GM21786 (cell line): ENCODE results near the gene FOXL3.
"Not testable (repeated sequence)": the region's sequence is repeated elsewhere in the genome, so short reads cannot be mapped to it uniquely, and the experiment has no call there.

ENCODE experiments used
- ATAC-seq: cut with Tn5 transposase; IDR thresholded peaks from one replicate; pipeline ENCODE4 v1.9.1; 2021; ENCODE audit not compliant: unreplicated experiment

Gene FOXL3

DNA sequence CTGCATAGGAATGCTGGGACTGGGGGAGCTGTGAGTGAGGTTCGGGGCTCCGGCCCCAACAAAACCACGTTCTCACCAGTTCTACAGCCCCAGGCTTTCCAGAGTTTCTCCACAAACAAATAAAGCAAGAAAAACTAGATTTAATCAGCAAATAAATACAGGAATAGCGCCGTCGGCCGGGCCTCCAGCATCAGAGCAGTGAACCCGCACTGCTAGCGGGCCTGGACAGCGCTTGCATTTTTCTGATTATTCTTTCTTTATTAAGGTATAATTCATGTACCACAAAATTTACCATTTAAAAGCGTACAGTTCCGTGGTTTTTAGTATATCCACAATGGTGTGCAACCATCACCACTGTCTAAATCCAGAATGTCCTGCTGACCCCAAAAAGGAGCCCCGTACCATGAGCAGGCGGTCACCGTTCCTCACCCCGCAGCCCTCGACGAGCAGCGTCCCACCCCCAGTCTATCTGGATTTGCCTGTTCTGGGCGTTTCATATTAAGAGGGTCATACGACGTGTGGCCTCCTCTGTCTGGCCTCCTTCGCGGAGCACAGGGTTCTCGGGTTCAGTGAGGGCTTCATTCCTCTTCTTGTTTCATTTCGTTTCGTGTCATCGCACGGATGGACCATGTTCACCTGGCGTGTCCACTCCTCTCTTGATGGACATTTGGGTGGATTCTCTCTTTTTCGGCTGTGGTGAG is 35.5 kb upstream of the FOXL3 start:
- no peak for ATAC-seq

DNA sequence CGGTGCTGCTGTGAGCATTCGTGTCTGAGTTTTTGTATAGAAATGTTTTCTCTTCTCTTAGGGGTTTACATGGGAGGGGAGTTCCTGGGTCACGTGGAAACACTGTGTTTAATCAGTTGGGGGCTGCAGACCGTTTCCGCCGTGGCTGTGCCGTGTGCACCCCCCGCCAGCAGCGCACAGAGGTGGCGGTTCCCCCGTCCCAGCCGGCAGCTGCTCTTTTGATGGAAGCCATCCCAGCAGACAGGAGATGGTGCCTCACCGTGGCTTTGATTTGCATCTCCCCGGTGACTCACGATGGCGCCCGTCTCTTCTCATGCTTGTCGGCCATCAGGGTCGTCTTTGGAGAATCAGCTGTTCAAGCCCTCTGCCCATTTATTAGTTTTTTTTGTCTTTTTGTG is 34.9 kb upstream of the FOXL3 start:
- no peak for ATAC-seq

DNA sequence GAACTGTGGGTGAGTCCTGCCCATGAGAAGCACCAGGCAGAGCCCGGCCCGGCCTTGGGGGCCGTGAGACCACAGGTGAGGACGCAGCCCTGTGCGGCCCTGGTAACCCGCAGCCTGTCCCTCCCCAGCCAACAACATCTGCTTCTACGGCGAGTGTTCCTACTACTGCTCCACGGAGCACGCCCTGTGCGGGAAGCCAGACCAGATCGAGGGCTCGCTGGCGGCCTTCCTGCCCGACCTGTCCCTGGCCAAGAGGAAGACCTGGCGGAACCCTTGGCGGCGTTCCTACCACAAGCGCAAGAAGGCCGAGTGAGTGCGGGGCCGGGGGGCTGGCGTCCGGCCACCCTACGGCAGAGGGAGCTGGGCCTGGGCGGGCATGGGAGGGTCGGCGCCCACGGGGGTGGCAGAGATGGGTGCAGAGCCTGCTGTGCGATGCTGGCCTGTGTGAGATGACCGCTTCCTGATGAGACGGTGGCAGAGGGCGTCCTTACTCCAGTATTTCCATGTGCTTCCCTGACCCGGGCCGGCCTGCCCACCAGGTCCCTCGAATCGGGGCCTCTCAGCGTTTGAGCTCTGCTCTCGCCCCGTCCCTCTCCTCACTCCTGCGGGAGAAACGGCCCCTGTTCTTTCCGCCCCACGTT is 34.1 kb upstream of the FOXL3 start:
- no peak for ATAC-seq

DNA sequence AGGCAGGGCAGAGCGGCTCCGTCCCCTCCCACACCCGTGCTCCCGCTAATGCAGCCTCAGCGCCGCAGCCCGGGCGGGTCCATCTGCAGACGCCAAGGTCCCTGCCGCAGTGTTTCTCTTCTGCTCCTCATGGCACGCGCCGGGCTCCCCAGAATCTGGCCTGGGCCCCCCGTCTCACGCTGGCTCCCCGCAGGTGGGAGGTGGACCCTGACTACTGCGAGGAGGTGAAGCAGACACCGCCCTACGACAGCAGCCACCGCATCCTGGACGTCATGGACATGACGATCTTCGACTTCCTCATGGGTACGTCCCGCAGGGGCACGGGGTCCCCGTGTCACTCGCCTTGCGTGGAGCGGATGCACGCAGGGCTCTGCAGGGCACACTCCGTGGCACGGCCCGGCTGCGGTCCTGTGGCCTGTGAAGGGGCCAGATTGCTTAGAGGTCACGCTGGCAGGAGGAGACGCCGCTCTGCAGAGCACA is 33.5 kb upstream of the FOXL3 start:
- ATAC-seq, result no peak

DNA sequence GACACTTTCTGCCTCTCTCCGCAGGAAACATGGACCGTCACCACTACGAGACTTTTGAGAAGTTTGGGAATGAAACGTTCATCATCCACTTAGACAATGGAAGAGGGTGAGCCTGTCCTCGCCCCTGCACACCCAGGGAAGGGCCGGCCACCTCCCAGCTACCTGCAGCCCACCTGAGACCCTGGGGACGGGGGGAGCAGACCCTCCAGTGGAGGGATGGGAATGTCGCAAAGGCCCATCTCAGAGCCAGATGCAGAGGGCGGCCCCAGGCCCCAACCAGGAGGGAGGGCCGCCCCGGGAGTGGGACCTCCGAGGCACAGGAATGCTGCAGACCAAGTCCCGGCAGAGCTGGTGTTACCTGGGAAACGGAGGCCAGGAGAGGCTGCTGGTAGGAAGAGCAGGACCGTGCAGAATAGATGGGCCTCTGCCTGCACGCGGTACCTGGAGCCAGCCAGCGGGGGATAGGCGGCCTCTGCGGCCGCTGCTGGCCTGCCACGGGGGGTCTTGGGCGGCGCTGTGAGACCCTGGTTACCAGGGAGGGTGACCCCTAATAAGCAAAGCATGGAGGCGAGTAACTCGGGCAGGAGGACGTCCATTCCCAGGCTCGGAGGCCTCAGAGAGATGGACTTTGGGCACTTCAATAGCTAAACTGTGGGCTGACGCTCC is 32.9 kb upstream of the FOXL3 start:
- ATAC-seq, result no peak

DNA sequence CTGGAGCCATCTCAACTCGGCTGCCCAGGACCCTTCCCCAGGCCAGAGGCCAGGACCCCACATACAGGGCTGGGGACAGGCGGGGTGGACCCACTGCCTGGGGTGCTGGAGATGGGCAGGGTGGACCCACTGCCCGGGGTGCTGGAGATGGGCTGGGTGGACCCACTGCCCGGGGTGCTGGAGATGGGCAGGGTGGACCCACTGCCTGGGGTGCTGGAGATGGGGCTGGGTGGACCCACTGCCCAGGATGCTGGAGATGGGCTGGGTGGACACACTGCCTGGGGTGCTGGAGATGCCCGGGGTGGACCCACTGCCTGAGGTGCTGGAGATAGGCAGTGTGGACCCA is 32.4 kb upstream of the FOXL3 start:
- ATAC-seq, result no peak

DNA sequence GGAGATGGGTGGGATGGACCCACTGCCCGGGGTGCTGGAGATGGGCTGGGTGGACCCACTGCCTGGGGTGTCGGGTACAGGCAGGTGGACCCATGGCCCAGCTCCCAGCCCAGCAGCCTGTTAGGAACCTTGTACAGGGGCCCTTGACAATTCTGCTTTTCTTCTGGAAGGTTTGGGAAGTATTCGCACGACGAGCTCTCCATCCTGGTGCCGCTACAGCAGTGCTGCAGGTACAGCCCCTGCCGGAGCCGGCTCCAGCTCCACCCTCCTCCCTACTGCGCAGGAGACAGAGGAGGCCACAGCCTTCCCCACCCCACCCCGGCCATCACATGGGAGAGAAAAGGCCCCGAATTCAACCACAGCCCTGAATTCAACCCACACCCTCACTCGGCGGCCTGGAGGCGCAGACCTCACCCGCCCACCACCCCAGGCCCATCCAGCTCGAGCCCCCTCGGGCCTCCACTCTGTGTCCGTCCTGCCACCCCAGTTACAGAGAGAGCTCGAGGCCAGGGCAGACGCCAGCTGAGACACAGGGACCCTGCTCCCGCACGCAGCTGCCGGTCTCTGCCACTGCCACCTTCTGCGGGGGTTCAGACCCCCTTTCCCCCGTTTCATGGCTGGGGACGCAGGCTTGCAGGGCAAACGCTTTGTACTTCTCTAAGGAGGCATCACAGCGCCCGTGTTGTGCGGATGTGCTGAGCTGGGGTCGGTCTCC is 31.3 kb upstream of the FOXL3 start:
- ATAC-seq, result no peak

DNA sequence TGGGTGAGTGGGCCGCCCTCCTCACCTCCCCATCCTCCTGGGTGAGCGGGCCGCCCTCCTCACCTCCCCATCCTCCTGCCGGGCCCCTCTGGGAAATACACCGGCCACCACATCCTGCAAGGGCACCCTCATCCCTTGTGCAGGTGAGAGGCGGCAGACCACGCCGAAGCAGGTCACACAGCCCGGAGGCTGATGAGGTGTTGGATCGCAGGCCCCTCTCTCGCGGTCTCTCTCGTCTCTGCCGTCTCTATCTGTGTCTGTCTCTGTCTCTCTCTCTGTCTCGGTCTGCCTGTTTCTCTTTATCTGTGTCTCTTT is 30.8 kb upstream of the FOXL3 start:
- no peak for ATAC-seq

DNA sequence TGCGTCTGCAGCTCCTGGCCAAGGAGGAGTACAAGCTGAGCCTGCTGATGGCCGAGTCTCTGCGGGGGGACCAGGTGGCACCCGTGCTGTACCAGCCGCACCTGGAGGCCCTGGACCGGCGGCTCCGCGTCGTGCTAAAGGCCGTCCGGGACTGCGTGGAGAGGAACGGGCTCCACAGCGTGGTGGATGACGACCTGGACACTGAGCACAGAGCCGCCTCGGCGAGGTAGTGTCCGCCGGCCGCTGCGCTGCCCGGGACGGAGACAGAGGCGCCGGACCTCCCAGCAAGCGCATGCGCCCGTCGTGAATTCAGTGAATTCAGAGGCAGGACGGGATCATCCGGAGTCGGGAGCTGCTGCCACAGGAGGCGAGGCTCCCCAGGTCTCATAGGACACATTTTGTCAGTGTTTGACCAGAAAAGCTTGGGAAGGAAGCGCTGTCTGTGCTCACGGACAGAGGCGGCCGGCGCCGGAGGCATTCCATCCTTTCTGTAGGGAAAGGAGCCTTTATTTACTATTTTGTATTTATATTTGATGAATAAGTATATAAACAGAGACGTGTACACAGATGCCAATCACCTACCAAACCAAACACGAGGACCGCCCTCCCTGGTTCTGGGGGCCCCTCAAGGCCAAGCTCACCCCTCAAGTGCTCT is 30.1 kb upstream of the FOXL3 start:
- ATAC-seq, result no peak

DNA sequence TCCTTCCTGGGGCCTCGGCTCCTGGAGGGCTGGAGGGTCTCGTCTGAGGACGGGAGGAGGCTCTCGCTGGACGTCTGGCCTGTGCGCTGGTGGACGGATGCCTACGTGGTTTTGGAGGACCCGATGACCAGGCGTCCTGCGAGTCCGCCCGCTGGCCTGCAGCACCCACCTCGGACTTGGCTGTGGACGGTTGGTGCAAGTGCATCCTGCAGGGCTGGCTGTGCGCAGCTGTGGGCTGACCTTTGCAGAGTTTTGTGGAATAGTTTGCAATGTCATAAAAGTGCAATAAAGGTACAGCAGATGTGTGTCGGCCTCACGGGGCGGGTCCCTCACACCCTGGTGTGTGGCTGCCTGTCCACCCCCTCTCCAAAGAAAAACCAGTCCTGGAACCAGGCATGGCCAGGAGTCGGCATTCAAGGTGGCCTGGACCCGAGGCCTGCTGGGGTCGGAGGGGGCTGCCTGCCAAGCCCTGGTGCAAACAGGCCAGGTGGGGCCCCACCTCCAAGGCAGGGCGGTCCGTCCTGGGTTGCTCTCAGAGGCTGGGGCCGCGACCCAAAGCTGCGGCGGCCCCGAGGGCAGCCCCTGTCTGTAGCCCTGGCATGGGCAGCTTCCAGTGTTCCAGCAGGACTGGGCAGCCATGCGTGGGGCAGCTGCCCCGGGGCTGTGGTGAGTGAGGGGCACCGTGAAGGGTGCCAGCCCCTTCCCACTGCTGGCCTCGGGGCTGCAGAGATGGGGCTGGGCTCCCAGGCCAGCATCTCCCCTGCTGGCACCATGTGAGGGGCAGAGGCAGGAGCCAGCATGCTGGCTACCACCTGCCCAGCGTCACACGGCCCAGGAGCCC is 29.3 kb upstream of the FOXL3 start:
- ATAC-seq, result no peak

DNA sequence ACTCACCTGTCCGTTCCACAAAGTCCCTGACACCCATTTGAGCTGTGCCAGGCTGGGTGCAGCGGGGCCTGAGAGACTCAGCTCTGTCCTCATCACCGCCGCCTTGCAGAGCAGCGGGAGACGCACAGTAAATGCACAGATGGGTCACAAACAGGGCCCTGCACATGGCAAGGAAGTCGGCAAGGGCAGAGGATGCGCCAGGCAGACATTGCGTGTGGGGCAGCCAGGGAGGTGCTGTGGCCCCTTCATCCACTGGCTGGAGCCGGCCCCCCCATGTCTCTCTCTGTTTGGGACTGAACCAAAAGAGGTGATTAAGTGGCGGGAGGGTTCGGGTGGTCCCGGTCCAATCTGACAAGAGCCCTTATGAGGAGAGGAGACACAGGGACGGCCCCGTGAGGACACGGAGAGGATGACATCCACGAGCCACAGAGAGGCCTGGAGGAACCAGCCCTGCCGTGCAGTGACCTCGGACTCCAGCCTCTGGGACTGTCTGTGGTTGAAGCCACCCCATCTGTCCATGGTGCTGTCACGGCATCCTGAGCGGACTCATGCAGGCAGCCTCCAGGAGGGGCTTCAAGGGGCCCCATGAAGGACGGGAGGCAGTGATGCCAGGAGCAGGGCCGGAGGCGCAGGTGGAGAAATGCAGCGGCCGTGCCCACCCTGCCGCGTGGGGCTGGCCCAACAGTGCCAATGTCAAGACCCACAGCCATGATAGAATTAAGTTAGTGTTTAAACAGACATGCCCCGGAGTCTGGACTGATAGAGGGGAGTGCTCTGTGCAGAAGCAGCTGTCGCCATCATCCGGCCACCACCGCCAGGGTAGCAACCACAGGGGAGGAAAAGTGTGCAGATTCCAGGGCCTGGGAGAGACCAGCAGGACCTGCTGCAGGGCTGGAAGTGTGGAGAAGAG is 28.4 kb upstream of the FOXL3 start:
- no peak for ATAC-seq

DNA sequence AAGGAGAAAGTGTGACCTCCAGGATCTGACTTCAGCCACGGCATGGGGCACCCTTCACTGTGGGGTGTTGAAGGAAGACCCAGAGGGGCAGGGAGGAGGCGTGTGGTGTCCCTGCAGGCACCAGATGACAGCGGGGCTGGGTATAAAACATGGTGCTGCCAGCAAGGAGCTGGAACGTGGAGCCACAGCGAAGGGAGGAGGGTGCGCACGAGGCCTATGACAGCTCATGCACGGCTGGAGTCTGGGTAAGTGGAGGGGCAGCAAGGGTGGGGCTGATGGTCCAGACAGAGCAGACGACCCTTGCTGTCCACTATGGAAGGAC is 27.8 kb upstream of the FOXL3 start:
- no peak for ATAC-seq

DNA sequence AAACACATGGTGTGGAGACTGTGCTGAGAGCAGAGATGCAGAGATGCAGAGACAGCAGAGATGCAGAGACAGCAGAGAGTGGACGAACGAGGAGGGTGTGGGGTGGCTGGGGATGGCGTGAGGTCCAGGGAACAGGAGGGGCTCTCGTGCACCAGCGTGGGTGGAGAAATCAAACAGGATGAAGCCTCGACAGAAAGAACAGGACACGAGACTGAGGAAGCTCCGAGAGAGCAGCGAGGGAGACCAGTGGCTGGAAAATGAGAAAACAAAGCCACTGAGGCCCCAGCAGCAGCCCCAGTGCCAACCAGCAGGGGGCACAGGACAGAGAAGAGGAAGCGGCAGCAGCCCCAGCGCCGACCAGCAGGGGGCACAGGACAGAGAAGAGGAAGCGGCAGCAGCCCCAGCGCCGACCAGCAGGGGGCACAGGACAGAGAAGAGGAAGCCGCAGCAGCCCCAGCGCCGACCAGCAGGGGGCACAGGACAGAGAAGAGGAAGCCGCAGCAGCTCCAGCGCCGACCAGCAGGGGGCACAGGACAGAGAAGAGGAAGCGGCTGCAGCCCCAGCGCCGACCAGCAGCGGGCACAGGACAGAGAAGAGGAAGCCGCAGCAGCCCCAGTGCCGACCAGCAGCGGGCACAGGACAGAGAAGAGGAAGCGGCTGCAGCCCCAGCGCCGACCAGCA is 27.2 kb upstream of the FOXL3 start:
- not testable (repeated sequence) for ATAC-seq

DNA sequence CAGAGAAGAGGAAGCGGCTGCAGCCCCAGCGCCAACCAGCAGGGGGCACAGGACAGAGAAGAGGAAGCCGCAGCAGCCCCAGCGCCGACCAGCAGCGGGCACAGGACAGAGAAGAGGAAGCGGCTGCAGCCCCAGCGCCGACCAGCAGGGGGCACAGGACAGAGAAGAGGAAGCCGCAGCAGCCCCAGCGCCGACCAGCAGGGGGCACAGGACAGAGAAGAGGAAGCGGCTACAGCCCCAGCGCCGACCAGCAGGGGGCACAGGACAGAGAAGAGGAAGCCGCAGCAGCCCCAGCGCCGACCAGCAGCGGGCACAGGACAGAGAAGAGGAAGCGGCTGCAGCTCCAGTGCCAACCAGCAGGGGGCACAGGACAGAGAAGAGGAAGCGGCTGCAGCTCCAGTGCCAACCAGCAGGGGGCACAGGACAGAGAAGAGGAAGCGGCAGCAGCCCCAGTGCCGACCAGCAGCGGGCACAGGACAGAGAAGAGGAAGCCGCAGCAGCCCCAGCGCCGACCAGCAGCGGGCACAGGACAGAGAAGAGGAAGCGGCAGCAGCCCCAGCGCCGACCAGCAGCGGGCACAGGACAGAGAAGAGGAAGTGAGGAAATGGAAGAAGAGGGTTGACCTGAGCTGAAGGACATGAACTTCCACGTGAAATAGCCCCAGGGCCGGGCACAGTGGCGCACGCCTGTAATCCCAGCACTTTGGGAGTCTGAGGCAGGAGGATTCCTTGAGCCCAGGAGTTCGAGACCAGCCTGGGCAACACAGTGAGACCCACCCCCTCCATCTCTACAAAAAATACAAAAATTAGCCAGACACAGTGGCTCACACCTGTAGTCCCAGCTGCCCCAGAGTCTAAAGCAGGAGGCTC is 26.3 kb upstream of the FOXL3 start:
- ATAC-seq, result peak; percentile 65

DNA sequence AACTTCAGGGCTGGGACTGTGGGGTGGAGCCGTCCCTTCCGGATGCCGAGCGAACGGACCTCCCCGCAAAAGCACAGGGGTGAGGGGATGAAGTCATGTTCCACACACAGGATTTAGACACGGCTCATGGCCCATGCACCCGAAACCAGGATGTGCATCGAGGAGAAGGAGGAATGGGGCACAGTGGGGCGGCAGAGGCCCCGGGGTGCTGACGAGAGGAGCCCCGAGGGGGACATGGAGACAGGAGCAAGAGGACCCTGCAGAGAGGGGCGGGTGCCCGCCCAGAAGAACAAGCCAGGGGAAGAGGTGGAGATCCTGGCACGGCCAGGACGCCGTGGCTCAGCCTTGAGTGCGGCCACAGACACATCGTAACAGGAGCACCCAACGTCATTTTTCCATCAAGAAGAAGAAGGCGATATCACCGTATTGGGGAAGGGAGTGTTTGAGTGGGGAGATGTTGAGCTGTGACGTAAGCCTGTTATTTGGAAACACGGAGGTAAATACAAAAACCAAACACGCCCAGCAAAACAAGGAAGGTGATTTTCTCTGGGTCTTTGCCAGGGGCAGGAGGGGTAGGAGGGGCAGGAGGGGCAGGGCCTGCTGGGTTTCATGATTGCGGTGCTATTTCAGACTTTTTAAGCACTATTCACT is 25.3 kb upstream of the FOXL3 start:
- no peak for ATAC-seq

DNA sequence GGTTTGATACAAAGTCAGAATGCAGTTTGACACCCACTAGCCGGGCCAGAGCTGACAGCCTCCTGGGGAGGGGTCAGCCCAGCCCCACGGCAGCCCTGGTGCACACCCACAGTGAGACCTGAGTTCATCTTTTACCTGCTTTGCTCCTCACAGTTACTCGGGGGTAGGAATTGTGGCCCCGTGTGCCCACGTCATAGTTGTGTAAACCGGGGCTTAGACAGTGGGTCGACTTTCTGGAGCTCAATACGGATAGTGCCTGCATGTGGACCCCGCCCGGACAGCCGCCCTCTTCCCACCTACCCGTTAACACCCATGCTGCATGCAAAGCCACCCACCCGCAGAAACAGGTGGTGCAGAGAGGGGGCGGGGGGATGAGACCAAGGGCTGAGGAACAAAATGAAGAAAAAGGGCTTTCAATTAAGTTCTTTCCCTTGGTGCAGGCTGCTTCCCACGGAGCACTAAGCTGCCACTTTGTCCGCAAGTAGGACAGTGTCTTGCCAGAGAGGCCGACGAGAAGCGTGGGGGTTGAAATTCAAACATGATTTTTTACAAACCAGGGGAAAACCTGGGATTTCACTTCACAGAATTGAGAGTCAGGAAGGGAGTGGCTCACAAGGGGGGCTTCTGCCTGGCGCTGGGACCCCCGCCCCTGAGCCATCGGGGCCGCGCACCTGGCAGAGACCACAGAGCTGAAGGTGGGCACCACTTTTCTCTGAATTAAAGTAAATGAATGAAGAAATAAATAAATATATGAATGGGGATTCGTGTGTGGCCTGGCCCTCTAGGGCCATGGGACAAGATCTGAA is 24.6 kb upstream of the FOXL3 start:
- ATAC-seq, result no peak
